Measurements from ENCODE around the gene EFNA2.

GRCh38 chr19:1237754-1238368 is 47.8 kb upstream of the EFNA2 start, which contains the start of gene CBARP:
- TF ChIP-seq CSDC2 (CRISPR knock-in tag; IDR thresholded peaks at IDR 0.05) (no peak), BACH2 (CRISPR knock-in tag; IDR thresholded peaks at IDR 0.05; ENCODE audit: borderline replicate concordance) (no peak), RARB (CRISPR knock-in tag; IDR thresholded peaks at IDR 0.05) (no peak), GLIS3 (CRISPR knock-in tag; IDR thresholded peaks at IDR 0.05) (no peak), TOX (CRISPR knock-in tag; IDR thresholded peaks at IDR 0.05; ENCODE audit: borderline replicate concordance) (no peak), TCF4 (CRISPR knock-in tag; IDR thresholded peaks at IDR 0.05; ENCODE audit: borderline replicate concordance) (no peak), ZNF70 (CRISPR knock-in tag; IDR thresholded peaks at IDR 0.05) (no peak), CSRNP3 (CRISPR knock-in tag; IDR thresholded peaks at IDR 0.05) (no peak), ZFP3 (CRISPR knock-in tag; IDR thresholded peaks at IDR 0.05) (no peak), ZFP30 (CRISPR knock-in tag; IDR thresholded peaks at IDR 0.05) (no peak), ARNTL (CRISPR knock-in tag; IDR thresholded peaks at IDR 0.05; ENCODE audit: borderline replicate concordance, low read depth) (no peak), ISL1 (CRISPR knock-in tag; IDR thresholded peaks at IDR 0.05) (no peak)
- TF ChIP-seq, protein P1, sequence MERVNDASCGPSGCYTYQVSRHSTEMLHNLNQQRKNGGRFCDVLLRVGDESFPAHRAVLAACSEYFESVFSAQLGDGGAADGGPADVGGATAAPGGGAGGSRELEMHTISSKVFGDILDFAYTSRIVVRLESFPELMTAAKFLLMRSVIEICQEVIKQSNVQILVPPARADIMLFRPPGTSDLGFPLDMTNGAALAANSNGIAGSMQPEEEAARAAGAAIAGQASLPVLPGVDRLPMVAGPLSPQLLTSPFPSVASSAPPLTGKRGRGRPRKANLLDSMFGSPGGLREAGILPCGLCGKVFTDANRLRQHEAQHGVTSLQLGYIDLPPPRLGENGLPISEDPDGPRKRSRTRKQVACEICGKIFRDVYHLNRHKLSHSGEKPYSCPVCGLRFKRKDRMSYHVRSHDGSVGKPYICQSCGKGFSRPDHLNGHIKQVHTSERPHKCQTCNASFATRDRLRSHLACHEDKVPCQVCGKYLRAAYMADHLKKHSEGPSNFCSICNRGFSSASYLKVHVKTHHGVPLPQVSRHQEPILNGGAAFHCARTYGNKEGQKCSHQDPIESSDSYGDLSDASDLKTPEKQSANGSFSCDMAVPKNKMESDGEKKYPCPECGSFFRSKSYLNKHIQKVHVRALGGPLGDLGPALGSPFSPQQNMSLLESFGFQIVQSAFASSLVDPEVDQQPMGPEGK (CRISPR knock-in tag; IDR thresholded peaks at IDR 0.05; ENCODE audit: borderline replicate concordance): no peak
